ENCODE data around the gene TMEM131.

GRCh38 chr2:97963880-97964279, 31.9 kb downstream of the TMEM131 start:
- TF ChIP-seq CTCF (IDR thresholded peaks at IDR 0.05; ENCODE audit: insufficient read depth, low read depth, low read length) (no peak), EZH2 (IDR thresholded peaks at IDR 0.05; ENCODE audit: insufficient read depth, low read length) (no peak)

Data from astrocyte (in vitro differentiated cells and primary cell).